NCI-H2196 treated with DMSO at 0.1 percent for 48 hours (cell line): Measurements from ENCODE around the gene SUSD4.
"Not testable (repeated sequence)": the region's sequence is repeated elsewhere in the genome, so short reads cannot be mapped to it uniquely, and the experiment has no call there.

Experiments used
- DNase-seq: peaks from one replicate; lab custom pipeline; 2025; ENCODE audit not compliant: unreplicated experiment; lab: John Stamatoyannopoulos, UW

The SUSD4 gene

DNA sequence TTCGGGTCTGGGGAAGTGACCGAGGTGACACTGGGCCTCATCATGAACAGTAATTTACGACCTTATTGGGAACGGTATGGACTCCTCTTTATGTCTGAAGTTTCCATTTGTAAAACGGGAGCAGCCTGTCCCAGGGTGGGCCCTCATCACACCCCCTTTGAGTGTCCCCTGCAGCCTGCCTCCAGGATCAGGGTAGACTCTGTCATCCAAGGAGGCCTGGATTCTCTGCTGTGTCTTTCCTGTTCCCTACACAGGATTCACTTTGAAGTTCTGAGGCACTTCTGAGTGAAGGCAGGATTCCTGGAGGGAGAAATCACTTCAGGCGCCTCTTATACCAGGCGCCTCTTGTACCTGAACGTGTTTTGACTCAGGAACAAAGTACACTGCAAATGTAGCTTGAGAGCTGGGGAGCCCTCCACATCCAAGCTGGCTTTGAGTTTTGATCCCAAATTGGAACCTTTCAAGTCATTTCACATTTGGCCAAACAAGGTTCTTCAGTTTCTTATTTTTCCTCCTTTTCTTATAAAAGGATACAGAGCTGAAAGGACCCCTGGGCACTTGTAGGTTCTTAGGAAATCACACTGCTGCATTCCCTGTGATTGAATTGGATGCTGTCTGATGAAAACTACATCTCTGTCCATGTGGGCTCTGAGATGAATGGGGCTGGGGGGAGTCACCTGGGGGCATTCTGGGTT is 106.0 kb downstream of the SUSD4 start:
- no peak for DNase-seq

DNA sequence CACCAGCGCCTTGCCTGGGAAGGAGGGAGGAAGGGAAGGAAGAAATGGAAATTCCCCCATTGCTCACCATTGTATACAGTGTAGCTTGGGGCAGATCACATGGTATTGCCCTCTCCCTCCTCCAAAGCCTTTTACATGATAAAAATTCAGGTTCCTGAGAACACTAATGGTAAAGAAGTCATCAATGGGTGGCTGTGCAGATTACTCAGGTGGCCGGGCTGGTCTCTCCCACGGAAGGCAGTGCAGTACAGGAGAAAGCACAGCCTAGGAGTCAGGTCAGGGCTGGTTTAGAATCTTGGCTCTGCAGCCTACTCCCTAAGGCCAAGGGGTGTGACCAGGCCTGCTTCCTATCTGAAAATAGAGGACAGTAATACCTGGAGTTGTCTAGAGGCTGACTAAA is 107.9 kb downstream of the SUSD4 start:
- no peak for DNase-seq

DNA sequence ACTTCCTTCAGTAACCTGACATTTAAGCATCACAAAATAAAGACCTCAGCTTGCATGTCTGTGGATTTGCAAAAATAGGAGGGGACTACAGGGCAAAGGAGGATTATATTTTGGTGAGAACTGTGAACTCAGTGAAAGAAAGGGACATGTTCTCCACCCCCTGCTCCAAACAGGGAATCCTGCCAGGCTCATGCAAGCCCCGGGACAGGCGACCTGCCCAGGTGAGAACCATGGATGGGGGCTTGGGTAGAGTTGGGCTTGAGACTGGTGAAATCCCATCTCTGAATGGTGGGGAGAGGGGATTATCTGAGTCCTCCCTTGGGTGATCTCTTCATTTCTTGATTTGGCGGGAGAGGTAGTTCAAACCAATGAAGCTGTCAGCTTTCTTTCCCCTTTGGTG is 110.1 kb downstream of the SUSD4 start:
- DNase-seq = no peak

DNA sequence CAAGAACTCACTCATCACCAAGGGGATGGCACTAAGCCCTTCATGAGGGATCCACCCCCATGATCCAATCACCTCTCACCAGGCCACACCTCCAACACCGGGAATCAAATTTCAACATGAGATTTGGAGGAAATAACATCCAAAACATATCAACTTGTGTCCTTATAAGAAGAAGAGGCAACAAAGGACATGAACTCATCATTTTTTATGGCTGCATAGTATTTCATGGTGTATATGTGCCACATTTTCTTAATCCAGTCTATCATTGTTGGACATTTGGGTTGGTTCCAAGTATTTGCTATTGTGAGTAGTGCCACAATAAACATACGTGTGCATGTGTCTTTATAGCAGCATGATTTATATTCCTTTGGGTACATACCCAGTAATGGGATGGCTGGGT is 112.6 kb downstream of the SUSD4 start:
- not testable (repeated sequence) for DNase-seq

DNA sequence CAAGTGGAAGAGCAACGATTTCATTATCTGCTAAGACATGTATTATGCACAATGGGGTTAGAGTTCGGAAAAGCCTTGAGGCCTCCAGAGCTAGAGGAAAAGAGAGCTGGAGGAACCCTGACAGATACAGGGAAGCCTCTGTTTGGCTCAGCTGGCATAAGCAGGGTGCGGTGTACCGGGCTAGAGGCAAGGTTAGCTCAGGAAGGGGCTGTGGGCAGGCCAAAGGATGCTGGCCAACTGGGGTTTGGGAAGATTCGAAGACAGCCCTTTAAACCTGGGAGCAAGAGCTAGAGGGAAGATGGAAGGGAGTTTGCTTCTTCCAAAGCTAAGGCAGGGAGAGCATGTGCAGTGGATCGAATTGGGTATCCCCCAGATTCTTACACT is 113.4 kb downstream of the SUSD4 start:
- no peak for DNase-seq

DNA sequence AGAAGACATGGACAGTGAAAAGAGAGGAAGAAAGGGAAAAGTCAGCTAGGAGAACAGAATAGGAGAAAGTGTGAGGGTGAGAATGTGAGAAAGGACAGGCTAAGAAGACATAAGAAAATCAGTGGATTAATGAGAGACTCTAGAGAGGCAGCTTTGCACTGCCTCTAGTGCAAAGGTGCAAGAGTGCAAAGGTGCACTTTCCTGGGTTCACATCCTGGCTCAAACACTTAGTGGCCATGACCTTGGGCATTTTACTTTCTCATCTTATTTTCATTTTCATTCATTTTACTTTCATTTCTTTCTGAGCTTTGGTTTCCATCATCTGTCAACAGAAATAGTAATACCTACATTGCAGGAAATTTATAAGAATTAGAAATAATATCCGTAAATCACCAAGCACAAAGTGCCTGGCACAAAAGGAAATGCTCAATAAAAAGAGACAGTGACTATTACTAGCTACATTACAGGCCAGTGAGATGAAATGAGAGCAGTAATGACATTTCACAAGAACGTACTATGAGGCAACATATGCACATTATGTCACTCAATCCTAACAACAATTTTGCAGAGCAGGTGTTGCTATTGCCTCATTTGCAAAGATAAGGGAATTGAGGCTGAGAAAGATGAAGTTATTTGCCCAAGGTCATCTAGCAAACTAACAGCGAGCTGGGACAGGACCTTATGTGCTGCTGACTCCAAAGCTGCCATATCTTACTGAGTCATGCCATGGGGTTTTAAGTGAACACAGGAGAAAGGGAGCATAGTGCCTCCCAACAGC is 113.9 kb downstream of the SUSD4 start:
- no peak for DNase-seq

DNA sequence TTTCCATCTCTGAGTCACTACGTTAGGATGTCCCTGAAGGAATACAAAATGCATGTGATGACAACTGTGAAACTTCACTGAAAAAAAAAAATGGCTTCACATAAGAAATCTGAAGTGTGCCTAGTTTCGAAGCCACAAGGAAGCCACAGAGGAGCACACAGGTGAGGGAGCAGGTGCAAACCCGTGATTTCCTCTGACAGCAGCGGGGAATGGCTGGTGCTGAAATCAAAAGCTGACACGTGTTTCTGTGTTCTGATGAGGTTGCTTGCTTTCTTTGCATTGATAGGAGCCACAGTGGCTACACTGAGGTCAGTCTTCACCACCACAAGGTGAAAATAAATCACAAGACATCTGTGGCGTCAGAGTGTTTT is 115.2 kb downstream of the SUSD4 start:
- no peak for DNase-seq

DNA sequence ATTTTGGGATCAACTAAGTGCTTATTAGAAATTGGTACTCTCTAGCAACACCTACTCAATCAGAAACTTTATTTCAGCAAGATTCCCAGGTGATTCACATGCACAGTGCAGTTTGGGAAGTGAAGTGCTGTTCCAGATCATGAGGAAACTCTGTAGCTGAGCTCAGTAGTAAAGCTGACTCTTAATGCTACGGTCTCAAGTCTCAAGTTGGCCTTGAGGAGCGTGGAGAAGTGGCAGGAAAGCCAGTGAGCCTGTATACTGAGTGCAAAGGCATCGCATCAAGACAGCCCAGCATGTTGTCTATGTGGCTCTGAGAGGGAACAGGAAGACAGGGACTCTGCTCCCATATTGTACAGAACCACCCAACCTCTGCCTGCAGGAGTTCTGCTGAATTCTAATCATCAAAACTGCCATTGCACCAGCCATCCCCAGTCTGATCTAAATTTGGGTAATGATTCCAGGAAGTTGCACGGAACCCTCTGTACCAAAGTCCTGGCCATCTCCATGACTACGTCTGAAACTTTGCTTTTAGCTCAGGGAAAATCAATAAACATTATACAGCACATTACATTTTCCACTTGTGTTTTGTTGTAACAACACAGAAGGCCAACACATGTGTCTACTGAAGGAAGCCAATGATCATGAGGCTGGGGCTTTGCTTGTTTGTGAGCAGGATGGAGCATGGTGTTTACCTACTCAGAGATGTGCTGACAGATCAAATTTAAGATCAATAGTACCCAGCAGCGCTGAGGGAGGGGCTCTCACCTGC is 115.8 kb downstream of the SUSD4 start:
- DNase-seq = no peak

DNA sequence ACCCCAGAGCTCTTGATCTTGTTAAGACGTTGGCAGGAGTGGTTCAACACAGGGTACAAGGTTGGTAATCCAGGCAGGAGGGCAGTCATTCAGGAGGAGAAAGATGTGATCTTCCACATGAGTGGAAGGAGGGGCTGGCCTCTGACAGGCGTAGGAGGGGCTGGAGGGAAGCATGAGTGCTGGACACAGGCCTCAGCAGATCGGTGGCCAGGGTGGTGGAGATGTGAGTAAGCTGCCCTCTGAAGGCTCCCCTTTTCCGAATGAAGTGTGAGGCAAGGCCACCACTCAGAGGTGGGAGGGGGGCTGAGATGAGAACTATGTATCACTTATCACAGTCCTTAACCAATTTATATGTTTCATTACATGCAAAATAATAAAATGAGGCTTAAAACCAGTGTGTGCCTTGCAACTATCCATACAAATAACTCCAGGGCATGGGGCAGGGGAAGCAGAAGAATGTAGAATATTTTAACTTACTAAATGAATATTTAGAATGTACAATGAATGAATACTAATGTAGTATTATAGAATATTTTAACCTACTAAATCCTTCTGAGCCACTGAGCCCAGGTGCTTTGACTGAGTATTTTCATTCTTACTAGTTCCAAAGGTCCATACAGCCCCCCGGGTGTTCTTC is 117.4 kb downstream of the SUSD4 start:
- no peak for DNase-seq

DNA sequence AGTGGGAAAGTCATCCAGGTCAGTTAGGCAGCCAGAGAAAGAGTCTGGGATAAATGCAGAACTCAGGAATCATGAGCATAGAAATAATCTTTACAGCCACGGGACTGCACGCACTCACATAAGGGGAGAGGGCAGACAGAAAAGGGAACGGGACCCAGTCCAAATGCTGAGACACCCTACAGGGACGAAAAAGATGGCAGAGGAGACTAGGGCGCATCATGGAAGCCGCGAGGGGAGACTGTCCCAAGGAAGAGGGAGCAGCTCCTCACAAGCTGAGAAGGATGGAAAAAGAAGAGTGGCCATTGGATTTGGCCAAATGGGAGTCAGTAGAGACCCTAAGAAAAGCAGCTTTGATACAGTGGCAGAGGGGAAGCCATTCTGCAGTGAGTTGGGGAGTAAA is 118.0 kb downstream of the SUSD4 start:
- DNase-seq = no peak

DNA sequence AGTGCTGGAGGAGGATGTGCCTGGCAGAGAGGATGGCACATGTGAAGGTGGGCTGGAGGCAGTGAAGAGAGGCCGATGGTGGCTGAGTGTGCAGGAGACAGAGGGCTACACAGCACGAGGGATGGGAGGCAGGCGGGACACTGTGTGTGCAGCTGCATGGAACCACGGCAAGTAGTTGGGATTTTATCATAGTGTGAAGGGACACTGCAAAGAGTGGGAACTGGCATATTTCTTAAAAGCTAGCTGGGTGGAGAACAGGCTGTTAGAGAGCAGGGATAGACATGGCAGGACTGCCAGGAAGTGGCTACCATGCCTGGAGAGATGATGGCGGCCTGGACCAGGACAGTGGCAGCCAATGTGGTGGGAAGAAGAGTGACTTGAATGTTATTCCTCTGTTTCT is 118.6 kb downstream of the SUSD4 start:
- DNase-seq = no peak

DNA sequence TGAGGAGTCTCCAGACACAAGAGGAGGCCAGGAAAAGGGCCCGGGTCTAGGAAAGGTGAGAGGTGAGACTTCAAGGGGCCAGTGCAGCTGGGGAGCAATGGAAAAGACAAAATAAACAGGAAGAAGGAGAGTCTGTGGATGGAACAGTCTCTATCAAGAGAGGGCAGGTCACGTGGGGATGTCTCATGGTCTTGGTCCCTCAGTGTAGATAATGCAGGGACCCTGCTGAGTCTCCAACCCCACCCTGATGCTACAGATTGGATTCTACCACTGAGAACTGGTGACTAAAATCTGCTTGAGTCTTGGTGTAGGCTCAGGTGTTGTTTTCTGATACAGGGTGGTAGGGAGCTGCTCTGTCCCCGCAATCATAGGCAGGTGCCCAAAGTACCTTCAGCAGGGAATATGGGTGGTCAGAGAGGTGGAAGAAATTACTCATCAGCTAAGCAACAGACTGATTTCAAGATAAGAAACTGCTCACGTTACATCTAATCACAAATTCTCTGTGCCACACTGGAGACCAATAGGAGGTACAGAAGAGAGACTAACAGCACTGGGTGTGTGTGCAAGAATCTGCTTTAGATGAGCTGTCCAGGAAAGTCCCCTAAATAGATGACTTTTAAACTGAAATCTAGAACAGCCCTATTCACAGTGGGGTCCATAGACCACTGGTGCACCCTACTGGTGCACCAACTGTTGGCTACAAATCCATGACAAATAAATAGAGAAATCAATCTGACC is 119.4 kb downstream of the SUSD4 start:
- no peak for DNase-seq

DNA sequence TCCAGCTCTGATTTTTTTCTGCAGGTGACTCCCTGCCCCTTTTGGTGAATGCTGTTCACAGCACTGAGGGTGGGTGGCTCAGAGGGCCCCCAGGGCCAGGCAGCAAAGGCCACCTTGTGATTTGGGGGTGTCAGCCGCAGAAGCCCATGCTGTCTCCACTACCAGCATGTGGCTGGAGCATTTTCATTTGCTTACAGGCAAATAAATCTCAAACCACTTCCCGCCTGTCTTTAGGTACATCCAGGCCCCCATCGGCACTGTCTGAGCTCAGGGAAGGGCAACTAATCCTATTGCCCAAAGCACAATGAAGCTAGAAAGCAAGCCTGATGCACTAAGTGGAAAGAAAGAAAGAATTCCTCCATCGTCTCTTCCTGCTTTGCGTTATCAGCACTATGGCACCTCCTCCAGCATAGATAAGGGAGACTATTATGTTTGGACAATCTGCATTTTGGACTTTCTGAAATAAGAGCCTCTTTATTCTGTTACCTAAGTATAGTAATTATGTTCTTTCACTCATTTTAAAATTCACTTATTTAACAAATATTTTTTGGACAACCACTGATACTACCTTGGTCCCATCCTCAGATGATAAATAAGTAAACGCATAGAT is 120.4 kb downstream of the SUSD4 start:
- no peak for DNase-seq

DNA sequence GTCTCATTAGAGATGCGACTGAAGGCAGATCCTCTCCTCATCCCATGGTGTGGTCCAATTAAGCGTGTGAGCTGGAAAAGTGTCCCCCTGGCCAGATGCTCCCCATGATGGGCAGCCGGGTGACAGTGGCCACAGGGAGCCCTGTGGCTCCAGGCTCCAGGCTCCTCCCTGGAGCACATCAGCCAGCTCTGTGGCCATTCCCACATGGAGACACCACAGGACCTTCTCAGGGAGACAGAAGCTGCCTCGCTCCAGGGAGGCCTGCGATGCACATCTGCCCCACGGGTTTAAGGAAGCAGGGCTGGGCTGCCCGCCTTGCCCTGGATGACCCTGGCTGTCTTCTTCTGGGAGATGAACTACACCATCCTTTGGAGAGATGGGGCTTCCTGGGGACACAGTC is 121.0 kb downstream of the SUSD4 start:
- no peak for DNase-seq

DNA sequence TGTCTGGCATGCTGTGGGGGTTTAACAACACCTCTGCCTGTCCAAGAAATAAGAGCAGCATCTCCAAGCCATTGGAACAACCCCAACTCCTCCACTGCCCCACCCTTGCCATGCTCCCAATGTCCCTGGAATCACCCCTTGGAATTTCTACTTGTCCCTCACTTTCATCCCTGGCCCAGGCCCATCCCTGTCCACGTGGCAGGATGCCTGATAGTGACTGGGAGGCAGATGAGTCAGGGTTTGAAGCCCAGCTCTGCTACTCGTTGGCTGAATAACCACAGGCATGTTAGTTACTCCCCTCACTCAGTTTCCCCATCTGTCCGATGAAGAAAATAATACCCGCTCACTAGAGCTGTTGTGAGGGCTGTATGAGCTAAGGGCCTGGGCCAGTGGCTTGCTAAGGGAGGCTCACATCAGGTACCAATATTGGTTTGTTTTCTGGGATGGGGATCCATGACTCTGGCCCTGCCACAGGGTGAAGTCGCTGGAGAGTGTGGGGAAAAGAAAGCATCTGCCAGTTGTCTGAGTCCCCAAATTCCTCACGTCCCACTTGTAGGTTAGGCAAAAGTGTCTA is 121.5 kb downstream of the SUSD4 start:
- DNase-seq = no peak

DNA sequence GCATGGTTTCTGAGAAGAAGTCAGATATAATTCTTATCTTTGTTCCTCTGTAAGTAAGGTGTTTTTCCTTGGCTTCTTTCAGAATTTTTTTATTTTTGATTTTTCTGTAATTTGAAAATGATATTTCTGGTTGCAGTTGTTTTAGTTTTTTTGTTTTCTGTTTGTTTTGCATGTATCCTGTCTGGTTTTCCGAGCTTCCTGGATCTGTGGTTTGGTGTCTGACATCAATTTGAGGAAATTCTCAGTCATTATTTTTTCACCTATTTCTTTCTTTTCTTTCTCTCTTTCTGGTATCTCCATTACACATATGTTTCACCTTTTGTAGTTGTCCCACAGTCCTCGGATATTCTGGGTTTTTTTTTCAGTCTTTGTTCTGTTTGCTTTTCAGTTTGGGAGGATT is 123.9 kb downstream of the SUSD4 start:
- no peak for DNase-seq

DNA sequence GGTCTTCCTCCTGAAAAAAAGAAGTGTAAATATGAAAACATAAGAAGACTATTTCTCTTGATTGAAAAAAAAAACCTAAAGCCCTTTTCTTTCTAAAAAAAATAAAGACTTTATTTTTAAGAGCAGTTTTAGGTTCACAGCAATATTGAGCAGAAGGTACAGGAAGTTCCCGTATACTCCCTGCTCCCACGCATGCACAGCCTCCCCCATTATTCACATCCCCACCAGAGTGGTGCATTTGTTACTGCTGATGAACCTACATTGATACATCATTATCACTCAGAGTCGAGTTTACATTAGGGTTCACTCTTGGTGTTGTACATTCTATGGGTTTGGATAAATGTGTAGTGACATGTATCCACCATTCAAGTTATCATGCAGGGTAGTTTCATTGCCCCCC is 128.9 kb downstream of the SUSD4 start:
- DNase-seq = no peak

DNA sequence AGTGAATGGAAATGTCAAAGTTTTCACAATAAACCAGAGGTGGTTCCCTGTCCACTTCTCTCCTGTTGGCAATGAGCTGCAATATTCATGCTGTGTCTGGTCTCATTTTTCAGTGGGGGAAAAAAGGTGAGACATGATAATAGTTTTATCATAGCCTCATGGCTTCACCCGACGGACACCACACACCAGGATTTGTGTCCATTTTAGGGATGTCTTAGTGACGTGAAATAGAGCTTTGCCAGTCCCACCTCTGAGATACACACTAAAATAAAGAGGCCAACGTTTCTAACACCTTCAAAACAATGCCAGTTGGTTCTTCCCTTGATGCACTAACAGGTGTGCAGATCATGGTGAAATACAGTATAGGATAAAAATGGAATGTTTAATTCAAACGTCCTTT is 129.4 kb downstream of the SUSD4 start:
- DNase-seq = no peak

DNA sequence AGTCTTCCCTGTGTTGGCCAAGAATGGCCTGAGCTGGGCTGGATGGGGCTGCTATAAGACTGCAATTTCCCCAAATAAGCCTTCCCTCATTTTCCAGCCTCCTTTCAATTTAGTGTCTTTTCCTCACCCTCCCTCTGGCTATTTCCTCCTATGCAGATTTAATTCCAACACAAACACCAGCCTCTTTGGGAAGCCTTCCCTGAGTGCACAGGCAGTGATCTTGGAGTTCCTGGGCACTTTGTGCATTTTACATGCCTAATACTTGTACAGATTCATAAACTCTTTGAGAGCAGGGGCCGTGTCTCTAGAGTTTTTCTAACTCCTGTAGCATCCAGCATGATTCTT is 129.8 kb downstream of the SUSD4 start:
- DNase-seq = no peak

DNA sequence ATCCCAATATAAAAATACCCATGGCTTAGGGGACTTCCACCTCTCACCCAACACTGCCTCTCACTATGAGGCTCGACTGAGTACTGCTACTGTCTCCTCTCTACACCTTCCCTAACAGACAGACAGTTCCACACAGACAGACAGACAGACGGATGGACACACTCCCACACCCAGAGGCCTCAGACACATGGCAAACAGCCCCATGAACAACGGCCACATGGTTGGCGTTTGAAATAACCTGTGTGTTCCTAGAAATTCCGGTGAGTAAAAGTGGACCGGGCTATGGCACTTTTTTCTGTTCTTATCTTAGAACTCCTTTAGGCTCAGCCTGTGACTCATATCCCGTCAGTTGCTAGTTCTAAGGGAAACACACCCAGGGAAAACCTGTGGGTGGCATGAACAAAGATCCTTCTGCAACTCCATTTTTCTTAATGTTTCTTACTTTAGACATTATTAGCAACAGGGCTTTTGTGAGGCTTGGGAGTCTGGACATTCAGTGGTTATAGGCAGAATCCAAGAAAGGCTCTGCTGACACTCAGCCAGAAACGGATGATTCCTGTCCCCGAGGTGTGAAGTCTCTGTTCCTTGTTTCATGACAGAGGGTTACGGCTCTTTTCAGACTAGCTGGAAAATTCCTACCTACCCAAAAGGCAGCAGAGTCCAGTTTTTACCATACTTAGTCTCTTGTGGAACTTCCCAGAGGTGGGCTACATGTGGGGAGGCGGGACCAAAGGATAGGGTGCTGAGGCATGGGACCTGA is 130.4 kb downstream of the SUSD4 start:
- no peak for DNase-seq
